HG03103 (cell line): Measurements from ENCODE around the gene DNA2.

Experiments
- ATAC-seq: cut with Tn5 transposase; IDR thresholded peaks from one replicate; pipeline ENCODE4 v1.9.1; 2021; ENCODE audit warnings: low read depth; ENCODE audit not compliant: unreplicated experiment

DNA2 gene

DNA sequence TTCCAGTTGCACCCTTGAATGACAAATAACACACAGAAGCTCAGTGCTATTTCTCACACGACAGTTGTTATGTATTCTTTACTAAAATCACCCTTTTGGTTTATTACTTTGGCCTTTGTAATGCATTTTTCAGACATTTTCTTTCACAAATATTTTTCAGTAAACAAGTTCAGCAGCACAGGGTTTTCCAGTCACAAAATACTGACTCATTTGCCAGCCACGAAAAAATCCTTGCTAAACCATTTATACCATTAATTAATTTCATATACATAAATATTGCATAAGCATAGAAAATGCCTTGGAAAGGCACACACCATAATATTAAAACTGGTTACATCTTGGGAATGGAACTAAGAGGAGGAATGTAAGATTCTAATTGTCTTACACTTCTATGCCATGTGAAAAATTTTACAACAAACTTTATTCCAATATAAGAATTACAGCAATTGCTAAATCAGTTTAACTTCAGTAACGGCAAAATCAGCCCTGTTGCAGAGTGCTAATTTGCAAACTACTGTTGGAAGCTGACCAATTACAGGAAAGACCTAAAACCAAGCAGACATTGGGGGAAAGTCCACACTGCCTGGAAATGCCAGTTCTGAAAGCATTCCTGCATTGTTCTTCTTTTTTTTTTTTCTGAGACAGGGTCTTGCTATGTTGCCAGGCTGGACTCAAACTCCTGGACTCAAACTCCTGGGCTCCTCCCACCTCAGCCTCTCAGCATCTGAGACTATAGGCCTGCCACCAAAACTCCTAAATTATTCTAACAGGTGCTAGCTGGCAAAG is 107.5 kb downstream of the DNA2 start:
- ATAC-seq, result no peak
